GM13976 (cell line): ENCODE results near the gene GNAQ.

Experiments used
- DNase-seq: peaks from one replicate; pipeline ENCODE4 v3.0.0; 2012; ENCODE audit warnings: low spot score
- in situ Hi-C: fragments of 300-500 bp; cut with MboI; formaldehyde crosslinking; loops from one replicate; pipeline ENCODE4 v1.12.0; 2022; ENCODE audit warnings: low sequenced_read_pairs, mixed read lengths, inconsistent platforms; ENCODE audit not compliant: unreplicated experiment
- TF ChIP-seq, protein P1 (sequence below): IDR thresholded peaks from 2 replicates; pipeline ENCODE4 v1.5.1; 2012; ENCODE audit warnings: borderline replicate concordance, mild to moderate bottlenecking; ENCODE audit not compliant: insufficient read depth; ENCODE audit errors: extremely low read depth, missing control alignments, control extremely low read depth

The GNAQ gene

DNA sequence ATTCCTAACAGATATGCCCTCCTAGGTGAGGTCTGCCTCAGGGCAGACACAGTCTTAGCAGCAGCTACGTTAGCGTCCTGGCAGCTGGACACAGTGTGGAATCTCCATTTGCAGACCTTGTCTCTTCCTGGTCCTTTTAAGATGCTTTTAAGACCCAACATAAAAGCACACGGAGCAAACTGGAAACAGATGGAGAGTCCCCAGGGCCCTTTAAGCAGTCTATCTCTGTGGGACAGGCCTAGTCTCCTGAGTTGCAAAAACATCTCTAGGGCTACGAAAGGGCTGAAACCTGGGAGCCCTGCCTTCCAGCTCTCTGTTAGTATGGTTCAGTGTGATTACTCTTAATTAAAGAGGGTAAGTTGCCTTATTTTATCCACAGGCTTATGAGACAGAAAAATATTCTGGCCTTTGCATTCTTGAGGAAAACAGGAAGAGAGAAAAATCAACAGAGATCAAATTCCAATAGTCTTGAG is 317.5 kb downstream of the GNAQ start:
- in situ Hi-C loops = no loop called here
- TF ChIP-seq, protein P1, sequence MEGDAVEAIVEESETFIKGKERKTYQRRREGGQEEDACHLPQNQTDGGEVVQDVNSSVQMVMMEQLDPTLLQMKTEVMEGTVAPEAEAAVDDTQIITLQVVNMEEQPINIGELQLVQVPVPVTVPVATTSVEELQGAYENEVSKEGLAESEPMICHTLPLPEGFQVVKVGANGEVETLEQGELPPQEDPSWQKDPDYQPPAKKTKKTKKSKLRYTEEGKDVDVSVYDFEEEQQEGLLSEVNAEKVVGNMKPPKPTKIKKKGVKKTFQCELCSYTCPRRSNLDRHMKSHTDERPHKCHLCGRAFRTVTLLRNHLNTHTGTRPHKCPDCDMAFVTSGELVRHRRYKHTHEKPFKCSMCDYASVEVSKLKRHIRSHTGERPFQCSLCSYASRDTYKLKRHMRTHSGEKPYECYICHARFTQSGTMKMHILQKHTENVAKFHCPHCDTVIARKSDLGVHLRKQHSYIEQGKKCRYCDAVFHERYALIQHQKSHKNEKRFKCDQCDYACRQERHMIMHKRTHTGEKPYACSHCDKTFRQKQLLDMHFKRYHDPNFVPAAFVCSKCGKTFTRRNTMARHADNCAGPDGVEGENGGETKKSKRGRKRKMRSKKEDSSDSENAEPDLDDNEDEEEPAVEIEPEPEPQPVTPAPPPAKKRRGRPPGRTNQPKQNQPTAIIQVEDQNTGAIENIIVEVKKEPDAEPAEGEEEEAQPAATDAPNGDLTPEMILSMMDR = no peak
- no peak for DNase-seq

DNA sequence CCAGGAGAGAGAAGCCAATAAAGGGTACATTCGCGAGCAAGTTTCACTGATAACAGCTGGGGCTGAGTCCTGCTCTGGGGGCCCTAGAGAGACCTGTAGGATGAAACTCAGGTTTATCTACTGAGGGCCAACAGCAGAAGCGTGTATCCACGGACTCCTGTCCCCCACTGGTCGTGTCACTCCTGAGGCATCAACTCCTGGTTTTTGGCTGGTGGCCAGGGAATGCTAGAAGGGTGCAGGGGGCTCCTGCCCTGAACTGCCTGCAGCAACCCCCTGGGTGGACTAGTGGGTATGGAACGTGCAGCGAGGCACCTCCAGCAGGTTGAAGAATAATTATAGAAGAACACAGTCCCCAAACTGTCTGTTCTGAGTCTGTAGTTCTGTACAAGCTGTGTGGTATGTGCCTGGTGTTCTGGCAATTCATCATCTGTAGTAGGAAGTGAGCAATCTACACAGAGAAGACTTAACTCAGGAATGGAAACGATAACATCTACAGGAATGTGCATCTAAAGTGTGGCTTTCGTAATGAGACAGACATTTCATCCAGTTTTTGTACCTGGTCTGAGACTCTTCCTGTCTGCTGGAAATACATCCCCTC is 319.0 kb downstream of the GNAQ start:
- TF ChIP-seq, protein P1 = no peak
- no peak for DNase-seq
- in situ Hi-C loops = no loop called here

DNA sequence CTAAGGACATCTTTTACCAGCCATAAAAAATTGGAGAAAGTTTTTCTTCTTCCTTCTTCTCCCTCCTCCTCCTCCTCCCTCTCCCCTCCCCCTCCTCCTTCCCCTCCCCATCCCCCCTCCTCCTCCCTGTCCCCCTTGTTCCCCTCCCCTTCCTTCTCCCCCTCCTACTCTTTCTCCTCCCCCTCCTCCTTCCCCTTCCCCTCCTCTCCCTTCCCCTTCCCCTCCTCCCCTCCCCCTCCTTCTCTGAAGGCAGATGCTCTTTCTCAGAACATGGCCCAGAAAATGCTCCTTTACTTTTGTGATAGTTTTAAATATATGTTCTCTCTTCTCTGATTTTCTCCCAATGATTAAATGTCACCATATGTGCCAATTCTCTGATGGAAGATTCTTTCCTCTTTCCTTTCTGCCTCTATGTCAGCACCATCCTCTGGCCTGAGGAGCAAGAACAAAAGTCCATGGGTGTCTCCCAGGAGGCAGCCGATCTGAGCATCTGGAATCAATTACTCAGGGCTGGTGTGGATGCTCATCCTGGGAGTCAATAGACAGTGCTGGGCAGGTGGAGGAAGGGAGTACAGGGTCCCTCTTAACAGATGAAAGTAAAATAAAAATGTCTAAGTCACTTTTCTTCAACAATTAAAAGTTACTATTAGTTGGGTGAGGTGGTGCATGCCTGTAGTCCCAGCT is 320.5 kb downstream of the GNAQ start:
- TF ChIP-seq, protein P1 = no peak
- DNase-seq = no peak
- in situ Hi-C loops = no loop called here

DNA sequence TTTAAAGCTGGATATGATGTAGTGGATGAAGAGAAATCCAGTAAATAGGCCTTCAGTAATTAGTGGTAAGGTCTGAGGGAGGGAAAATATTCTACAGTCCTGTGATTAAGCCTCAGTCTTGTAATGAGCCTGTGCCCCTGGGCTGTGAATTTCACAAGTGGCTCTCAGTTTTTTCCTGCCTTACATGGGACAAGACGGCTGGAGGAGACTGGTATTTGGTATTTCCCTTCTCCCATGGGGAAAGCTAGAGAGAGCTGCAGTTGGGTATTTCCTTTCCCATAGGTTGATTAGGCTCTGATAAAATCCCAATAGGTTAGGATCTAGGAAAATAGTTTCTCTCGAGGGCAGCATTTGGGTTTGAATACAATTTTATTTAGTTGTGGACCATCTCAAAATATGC is 321.3 kb downstream of the GNAQ start:
- no peak for DNase-seq
- TF ChIP-seq, protein P1 = no peak
- in situ Hi-C loops = no loop called here

DNA sequence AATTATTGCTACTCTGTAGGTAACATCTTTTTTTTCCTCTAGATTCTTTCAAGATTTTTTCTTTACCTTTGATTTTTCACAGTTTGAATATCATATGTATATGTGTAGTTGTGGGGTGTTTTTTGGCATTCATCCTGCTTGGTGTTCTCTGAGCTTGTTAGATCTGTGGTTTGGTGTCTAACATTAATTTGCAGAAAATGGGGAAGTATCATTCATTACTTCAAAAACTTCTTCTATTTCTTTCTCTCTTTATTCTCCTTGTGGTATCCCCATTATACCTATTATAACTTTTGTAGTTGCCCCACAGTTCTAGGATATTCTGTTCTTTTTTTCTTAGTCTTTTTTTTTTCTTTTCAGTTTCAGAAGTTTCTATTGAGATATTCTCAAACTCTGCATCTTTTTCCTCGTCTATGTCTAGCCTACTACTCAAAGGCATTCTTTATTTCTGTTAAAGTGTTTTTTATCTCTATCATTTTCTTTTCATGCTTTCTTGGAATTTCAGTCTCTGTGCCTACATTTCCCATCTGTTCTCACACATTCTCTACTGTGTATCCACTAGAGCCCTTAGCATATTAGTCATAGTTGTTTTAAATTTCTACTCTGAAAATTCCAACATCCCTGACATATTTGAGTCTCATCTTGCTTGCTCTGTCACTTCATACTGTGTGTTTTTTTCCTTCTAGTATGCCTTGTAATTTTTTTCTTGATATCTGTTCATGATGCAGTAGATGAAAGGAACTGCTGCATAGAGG is 323.4 kb downstream of the GNAQ start:
- TF ChIP-seq, protein P1 = no peak
- in situ Hi-C loops = no loop called here
- DNase-seq = no peak

DNA sequence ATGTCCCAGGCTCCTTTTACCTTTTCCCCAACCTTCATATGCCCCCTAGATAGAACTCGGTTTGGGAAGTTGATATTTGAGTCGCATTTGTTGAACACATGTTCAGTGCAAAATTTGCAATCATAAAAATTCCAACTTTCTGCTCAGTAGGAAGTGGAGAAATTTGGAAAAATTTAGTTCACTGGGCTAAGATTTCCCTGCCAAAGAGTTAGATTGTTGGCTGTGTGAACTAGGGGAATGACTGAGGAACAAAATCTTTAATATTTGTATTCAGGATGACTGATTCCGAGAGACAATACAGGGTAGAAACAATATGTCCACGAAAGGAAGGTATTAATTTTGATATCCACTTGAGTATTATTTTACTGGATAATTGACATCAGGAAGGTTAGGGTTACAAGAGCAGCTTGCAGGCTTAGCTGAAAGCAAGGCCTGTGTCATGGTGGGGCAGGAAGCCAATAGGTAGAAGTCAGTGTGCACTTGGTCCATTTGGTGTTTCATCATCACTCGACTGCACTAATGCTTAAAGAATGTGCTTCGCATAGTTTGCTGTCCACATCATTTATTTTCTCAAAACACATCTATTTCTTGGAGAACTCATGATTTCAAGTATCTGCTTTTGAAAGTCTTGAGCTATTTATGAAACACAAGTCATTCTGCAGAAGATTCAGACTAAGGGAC is 324.1 kb downstream of the GNAQ start:
- in situ Hi-C loops = no loop called here
- no peak for DNase-seq
- TF ChIP-seq, protein P1 = no peak
